ENCODE data around the gene GNAO1. TPM values are rescaled to one million over a fixed set of nuclear protein-coding genes. Genes with fewer than 3 reads are reported as not detected.
A peak's percentile ranks its signal among the peaks of the same experiment; 100 is the strongest.

GNAO1 gene
- total and polyA plus RNA-seq, 2 of the 13 experiments (the other 11 are each of a cell fraction or from before 2014, with no cell fraction given), result not detected

DNA sequence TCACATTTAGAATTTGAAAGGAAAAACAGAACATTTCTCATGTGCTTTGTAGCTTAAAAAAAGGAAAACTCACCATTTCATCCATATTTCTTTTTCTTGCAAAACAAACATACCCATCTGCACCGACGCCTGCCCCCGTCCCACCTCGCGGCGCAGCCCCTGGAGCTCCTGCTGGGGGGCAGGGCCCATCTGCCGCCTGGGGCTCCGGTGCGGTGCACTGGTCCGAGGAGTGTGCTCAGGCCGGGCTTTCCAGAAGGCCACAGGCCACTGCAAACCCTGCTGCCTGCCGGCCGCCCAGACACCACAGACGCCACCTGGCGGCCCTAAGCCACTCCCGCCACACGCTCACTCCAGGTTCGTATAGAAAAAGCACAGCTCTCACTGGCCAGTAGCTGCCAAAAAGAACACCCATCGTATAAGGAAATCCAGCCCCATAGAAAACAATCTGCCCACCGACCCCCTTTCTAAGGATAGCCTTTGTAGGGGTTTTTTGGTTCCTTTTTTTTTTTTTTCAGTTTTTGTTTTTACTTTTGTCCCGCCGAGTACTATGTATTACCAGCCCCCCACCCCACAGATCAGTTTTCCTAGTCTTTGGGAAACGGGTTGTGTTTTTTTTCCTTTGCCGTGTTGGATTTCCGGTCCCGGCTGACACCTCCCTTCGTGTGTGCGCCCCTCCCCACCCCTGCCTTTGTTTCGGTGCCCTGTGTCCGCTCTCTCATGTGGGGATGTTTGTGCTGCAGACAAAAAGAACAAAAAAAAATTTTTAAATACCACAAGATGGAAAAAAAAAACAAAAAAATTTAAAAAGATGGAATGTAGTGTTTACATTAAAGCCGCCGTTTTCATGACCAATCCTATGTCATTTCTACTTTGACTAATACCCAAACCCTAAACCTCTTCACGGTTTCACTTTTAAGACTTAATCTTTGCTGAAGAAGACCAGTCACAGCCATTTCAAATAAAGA, 165.3 kb downstream of the GNAO1 start (continued):
- TF ChIP-seq NRL (CRISPR knock-in tag; IDR thresholded peaks at IDR 0.05; ENCODE audit: borderline replicate concordance), result peak; percentile 78
- no peak for TF ChIP-seq TMF1 (CRISPR knock-in tag; IDR thresholded peaks at IDR 0.05; ENCODE audit: low read depth)
- TF ChIP-seq, protein P1, sequence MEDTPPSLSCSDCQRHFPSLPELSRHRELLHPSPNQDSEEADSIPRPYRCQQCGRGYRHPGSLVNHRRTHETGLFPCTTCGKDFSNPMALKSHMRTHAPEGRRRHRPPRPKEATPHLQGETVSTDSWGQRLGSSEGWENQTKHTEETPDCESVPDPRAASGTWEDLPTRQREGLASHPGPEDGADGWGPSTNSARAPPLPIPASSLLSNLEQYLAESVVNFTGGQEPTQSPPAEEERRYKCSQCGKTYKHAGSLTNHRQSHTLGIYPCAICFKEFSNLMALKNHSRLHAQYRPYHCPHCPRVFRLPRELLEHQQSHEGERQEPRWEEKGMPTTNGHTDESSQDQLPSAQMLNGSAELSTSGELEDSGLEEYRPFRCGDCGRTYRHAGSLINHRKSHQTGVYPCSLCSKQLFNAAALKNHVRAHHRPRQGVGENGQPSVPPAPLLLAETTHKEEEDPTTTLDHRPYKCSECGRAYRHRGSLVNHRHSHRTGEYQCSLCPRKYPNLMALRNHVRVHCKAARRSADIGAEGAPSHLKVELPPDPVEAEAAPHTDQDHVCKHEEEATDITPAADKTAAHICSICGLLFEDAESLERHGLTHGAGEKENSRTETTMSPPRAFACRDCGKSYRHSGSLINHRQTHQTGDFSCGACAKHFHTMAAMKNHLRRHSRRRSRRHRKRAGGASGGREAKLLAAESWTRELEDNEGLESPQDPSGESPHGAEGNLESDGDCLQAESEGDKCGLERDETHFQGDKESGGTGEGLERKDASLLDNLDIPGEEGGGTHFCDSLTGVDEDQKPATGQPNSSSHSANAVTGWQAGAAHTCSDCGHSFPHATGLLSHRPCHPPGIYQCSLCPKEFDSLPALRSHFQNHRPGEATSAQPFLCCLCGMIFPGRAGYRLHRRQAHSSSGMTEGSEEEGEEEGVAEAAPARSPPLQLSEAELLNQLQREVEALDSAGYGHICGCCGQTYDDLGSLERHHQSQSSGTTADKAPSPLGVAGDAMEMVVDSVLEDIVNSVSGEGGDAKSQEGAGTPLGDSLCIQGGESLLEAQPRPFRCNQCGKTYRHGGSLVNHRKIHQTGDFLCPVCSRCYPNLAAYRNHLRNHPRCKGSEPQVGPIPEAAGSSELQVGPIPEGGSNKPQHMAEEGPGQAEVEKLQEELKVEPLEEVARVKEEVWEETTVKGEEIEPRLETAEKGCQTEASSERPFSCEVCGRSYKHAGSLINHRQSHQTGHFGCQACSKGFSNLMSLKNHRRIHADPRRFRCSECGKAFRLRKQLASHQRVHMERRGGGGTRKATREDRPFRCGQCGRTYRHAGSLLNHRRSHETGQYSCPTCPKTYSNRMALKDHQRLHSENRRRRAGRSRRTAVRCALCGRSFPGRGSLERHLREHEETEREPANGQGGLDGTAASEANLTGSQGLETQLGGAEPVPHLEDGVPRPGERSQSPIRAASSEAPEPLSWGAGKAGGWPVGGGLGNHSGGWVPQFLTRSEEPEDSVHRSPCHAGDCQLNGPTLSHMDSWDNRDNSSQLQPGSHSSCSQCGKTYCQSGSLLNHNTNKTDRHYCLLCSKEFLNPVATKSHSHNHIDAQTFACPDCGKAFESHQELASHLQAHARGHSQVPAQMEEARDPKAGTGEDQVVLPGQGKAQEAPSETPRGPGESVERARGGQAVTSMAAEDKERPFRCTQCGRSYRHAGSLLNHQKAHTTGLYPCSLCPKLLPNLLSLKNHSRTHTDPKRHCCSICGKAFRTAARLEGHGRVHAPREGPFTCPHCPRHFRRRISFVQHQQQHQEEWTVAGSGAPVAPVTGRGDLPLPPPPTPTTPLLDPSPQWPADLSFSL (CRISPR knock-in tag; IDR thresholded peaks at IDR 0.05), result no peak
- TF ChIP-seq EHMT2 (IDR thresholded peaks at IDR 0.05; ENCODE audit: borderline replicate concordance, low read depth, low read length), result no peak
- peak; percentile 31; the same call in 1 of the 2 replicates for TF ChIP-seq NFYB (CRISPR knock-in tag; IDR thresholded peaks at IDR 0.05)
- no peak for TF ChIP-seq NFATC3 (CRISPR knock-in tag; IDR thresholded peaks at IDR 0.05)
- TF ChIP-seq ZNF136 (CRISPR knock-in tag; IDR thresholded peaks at IDR 0.05; ENCODE audit: low read depth), result 0 out of 2 replicates have a peak, but pooled peaks have one; percentile 66
- TF ChIP-seq ZNF775 (CRISPR knock-in tag; IDR thresholded peaks at IDR 0.05; ENCODE audit: borderline replicate concordance), result 0 out of 2 replicates have a peak, but pooled peaks have one; percentile 28
- TF ChIP-seq, protein P2, sequence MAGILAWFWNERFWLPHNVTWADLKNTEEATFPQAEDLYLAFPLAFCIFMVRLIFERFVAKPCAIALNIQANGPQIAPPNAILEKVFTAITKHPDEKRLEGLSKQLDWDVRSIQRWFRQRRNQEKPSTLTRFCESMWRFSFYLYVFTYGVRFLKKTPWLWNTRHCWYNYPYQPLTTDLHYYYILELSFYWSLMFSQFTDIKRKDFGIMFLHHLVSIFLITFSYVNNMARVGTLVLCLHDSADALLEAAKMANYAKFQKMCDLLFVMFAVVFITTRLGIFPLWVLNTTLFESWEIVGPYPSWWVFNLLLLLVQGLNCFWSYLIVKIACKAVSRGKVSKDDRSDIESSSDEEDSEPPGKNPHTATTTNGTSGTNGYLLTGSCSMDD (CRISPR knock-in tag; IDR thresholded peaks at IDR 0.05), result no peak
- no peak for TF ChIP-seq HNRNPH1 (optimal IDR thresholded peaks at IDR 0.05; ENCODE audit: low read depth, low read length)
- peak; percentile 7; the same call in 1 of the 2 replicates for TF ChIP-seq ZNF7 (CRISPR knock-in tag; IDR thresholded peaks at IDR 0.05)
- no peak for TF ChIP-seq GABPA (IDR thresholded peaks at IDR 0.05; ENCODE audit: low read depth, low read length)
- peak; percentile 48; the same call in 1 of the 2 replicates for TF ChIP-seq GABPA (CRISPR knock-in tag; IDR thresholded peaks at IDR 0.05; ENCODE audit: low read depth)
- 0 out of 2 replicates have a peak, but pooled peaks have one; percentile 58 for TF ChIP-seq DNMT1 (CRISPR knock-in tag; IDR thresholded peaks at IDR 0.05)
- TF ChIP-seq SATB2 (CRISPR knock-in tag; IDR thresholded peaks at IDR 0.05), result no peak
- peak; percentile 11; the same call in 1 of the 2 replicates for TF ChIP-seq HMG20A (CRISPR knock-in tag; IDR thresholded peaks at IDR 0.05; ENCODE audit: borderline replicate concordance)
- TF ChIP-seq, protein P3, sequence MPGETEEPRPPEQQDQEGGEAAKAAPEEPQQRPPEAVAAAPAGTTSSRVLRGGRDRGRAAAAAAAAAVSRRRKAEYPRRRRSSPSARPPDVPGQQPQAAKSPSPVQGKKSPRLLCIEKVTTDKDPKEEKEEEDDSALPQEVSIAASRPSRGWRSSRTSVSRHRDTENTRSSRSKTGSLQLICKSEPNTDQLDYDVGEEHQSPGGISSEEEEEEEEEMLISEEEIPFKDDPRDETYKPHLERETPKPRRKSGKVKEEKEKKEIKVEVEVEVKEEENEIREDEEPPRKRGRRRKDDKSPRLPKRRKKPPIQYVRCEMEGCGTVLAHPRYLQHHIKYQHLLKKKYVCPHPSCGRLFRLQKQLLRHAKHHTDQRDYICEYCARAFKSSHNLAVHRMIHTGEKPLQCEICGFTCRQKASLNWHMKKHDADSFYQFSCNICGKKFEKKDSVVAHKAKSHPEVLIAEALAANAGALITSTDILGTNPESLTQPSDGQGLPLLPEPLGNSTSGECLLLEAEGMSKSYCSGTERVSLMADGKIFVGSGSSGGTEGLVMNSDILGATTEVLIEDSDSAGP (CRISPR knock-in tag; IDR thresholded peaks at IDR 0.05; ENCODE audit: borderline replicate concordance), result peak; percentile 75
- TF ChIP-seq ZNF20 (CRISPR knock-in tag; IDR thresholded peaks at IDR 0.05), result no peak
- TF ChIP-seq YY1 (IDR thresholded peaks at IDR 0.05; ENCODE audit: insufficient read depth, insufficient replicate concordance, low read depth, low read length), result peak; percentile 78

Measured in HepG2 (cell line).